Liver (tissue), 9 donors: ENCODE measurements around the gene ARMH1. TPM values are rescaled to one million over a fixed set of nuclear protein-coding genes. Genes with fewer than 3 reads are reported as not detected.

Experiments used
- DNase-seq: peaks from one replicate; pipeline ENCODE4 v3.0.0-alpha.2; 2017; ENCODE audit warnings: low spot score
- H3K27ac ChIP-seq, 2 donors: one replicate each; pipeline ENCODE4 v1.7.0; 2013; ENCODE audit warnings: inconsistent platforms in 2 of 2, low read length in 2 of 2, control low read depth in 1 of 2, low read depth in 1 of 2, mild to moderate bottlenecking in 1 of 2
- H3K27me3 ChIP-seq, 4 donors: one replicate each; pipeline versions ENCODE4 v1.6.1 to v1.7.0; 2013; ENCODE audit warnings: low read length in 3 of 4, inconsistent platforms in 1 of 4, mild to moderate bottlenecking in 1 of 4, moderate library complexity in 1 of 4; ENCODE audit not compliant: control insufficient read depth in 4 of 4, insufficient read depth in 4 of 4
- H3K36me3 ChIP-seq, 4 donors: one replicate each; pipeline versions ENCODE4 v1.6.1 to v1.7.0; 2013; ENCODE audit warnings: low read length in 3 of 4, mild to moderate bottlenecking in 3 of 4, low read depth in 1 of 4, moderate library complexity in 1 of 4; ENCODE audit not compliant: control insufficient read depth in 4 of 4, insufficient read depth in 3 of 4
- H3K4me1 ChIP-seq, 4 donors: one replicate each; pipeline versions ENCODE4 v1.6.1 to v1.7.0; 2013; ENCODE audit warnings: low read length in 3 of 4, mild to moderate bottlenecking in 3 of 4, moderate library complexity in 1 of 4; ENCODE audit not compliant: control insufficient read depth in 4 of 4, insufficient read depth in 4 of 4
- H3K4me3 ChIP-seq, 3 donors: one replicate each; pipeline versions ENCODE4 v1.6.1 to v1.7.0; 2013; ENCODE audit warnings: low read length in 3 of 3, control low read depth in 1 of 3, low read depth in 1 of 3, mild to moderate bottlenecking in 1 of 3
- H3K9ac ChIP-seq, 2 donors: one replicate each; pipeline ENCODE4 v1.7.0; 2013; ENCODE audit warnings: low read length in 2 of 2, mild to moderate bottlenecking in 2 of 2, moderate library complexity in 2 of 2, control low read depth in 1 of 2, low read depth in 1 of 2
- H3K9me3 ChIP-seq, 4 donors: one replicate each; pipeline versions ENCODE4 v1.6.1 to v1.7.0; 2013; ENCODE audit warnings: low read length in 3 of 4; ENCODE audit not compliant: control insufficient read depth in 4 of 4
- EGR1 ChIP-seq, 2 donors: IDR thresholded peaks; 2 replicates each; pipeline ENCODE4 v1.6.1; 2016 to 2018; ENCODE audit warnings: antibody characterized with exemption in 2 of 2, low read depth in 2 of 2
- FOXA1 ChIP-seq: IDR thresholded peaks from 2 replicates; pipeline ENCODE4 v1.6.1; 2016; ENCODE audit warnings: antibody characterized with exemption
- FOXA2 ChIP-seq: IDR thresholded peaks from 2 replicates; pipeline ENCODE4 v1.6.1; 2016; ENCODE audit warnings: antibody characterized with exemption
- GABPA ChIP-seq, 2 donors: IDR thresholded peaks in 1 of 2; conservative IDR thresholded peaks in 1 of 2; 2 replicates each; pipeline ENCODE4 v1.6.1; 2016; ENCODE audit warnings: antibody characterized with exemption in 2 of 2, mild to moderate bottlenecking in 1 of 2, moderate library complexity in 1 of 2
- HNF4A ChIP-seq, 2 donors: conservative IDR thresholded peaks; 2 replicates each; pipeline ENCODE4 v1.6.1; 2016; ENCODE audit warnings: antibody characterized with exemption in 2 of 2, mild to moderate bottlenecking in 2 of 2
- HNF4G ChIP-seq: IDR thresholded peaks from 2 replicates; pipeline ENCODE4 v1.6.1; 2016; ENCODE audit warnings: antibody characterized with exemption
- JUND ChIP-seq, 2 donors: IDR thresholded peaks; 2 replicates each; pipeline ENCODE4 v1.6.1; 2016; ENCODE audit warnings: antibody characterized with exemption in 2 of 2
- NR2F2 ChIP-seq: IDR thresholded peaks from 2 replicates; pipeline ENCODE4 v1.6.1; 2016; ENCODE audit warnings: antibody characterized with exemption
- RAD21 ChIP-seq, 2 donors: IDR thresholded peaks; 2 replicates each; pipeline ENCODE4 v1.6.1; 2016; ENCODE audit warnings: antibody characterized with exemption in 2 of 2, mild to moderate bottlenecking in 2 of 2
- RXRA ChIP-seq, 2 donors: IDR thresholded peaks; 2 replicates each; pipeline ENCODE4 v1.6.1; 2017 to 2018; ENCODE audit warnings: antibody characterized with exemption in 2 of 2, mild to moderate bottlenecking in 1 of 2
- SP1 ChIP-seq: IDR thresholded peaks from 2 replicates; pipeline ENCODE4 v1.6.1; 2018; ENCODE audit warnings: antibody characterized with exemption, mild to moderate bottlenecking
- TAF1 ChIP-seq: conservative IDR thresholded peaks from 2 replicates; pipeline ENCODE4 v1.6.1; 2016; ENCODE audit warnings: antibody characterized with exemption, mild to moderate bottlenecking
- YY1 ChIP-seq: IDR thresholded peaks from 2 replicates; pipeline ENCODE4 v1.6.1; 2016; ENCODE audit warnings: antibody characterized with exemption, mild to moderate bottlenecking
- WGBS: extraction: QIAGEN DNeasy Blood & Tissue Kit; methylation state at CpG from one replicate; pipeline ENCODE4 v1.1.7; 2013; 5-methylcytosine and 5-hydroxymethylcytosine counted together
- polyA plus RNA-seq, 2 donors: library from polyadenylated mRNA; stranded (reverse) in 1 of 2; unstranded in 1 of 2; fragments of 200-250 nt in 1 of 2; fragments of >200 nt in 1 of 2; fragmentation: Nextera tagmentation in 1 of 2; extraction: Ambion mirVana in 1 of 2; gene quantifications; one replicate each; pipeline versions ENCODE4 v1.2.1 to v1.2.3, GENCODE V29; 2013 to 2015
- total RNA-seq, 2 donors: library from RNA; depleted of rRNA; stranded (reverse); fragments of >200 nt; gene quantifications; one replicate each; pipeline ENCODE4 v1.2.3, GENCODE V29; 2014
- TF ChIP-seq, protein P1 (sequence below): IDR thresholded peaks from 2 replicates; pipeline ENCODE4 v1.6.1; 2016; ENCODE audit warnings: antibody characterized with exemption, mild to moderate bottlenecking
- TF ChIP-seq, protein P2 (sequence below): IDR thresholded peaks from 2 replicates; pipeline ENCODE4 v1.6.1; 2016; ENCODE audit warnings: antibody characterized with exemption
- TF ChIP-seq, protein P3 (sequence below): fragments of 150-350 bp; IDR thresholded peaks from 2 replicates; pipeline ENCODE4 v1.5.1; 2017; ENCODE audit warnings: improper control_type of control experiment, low read depth, low read length; ENCODE audit not compliant: missing input control
- TF ChIP-seq, protein P4 (sequence below): IDR thresholded peaks from 2 replicates; pipeline ENCODE4 v1.6.1; 2016; ENCODE audit warnings: antibody characterized with exemption
- TF ChIP-seq, protein P5 (sequence below): IDR thresholded peaks from 2 replicates; pipeline ENCODE4 v1.6.1; 2016; ENCODE audit warnings: antibody characterized with exemption
- donor health status: healthy.
- donor health status: healthy.
- donor health status: healthy.
- donor health status: healthy.
- donor health status: healthy.

The ARMH1 gene
- total and polyA plus RNA-seq, 4 donors, result 2.2 to 20.3 (median 5.5) TPM

DNA sequence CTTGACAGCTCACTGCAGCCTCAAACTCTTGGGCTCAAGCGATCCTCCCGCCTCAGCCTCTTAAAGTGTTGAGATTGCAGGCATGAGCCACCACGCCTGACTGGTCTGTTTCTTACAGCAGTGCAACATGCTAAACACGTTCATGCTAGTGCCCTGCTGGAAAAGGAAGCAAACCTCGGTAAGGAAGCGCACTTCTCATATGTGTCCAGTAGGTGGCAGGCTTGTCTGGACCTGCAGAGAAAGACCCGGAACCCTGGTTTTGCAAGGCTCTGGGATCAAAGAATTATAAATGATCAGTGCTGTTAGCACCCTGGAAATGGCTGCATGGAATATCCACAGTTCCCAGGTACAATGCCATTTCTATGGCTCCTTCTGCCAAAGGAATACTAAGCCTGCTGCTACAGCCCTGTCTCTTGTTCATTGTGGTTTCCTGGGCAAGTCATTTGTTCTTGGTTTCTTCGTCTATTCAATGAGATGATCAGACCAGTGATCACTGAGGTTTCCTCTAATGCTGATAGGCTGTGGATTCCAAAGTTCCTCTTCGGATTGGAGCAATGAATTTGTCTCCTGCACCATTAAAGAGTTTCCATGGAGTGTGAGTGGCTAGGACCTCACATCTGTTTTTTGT lies 40.5 kb downstream of the ARMH1 start:
- DNase-seq, result peak; percentile 64

More for the DNA sequence above, 40.5 kb downstream of the ARMH1 start:
- Histone ChIP-seq H3K9ac (peak overlapping the region in 1 of 2 donors; percentile 2), H3K27ac (no peak overlapping the region), H3K4me3 (no peak overlapping the region), H3K36me3 (no peaks in the 10 kb centered on the region), H3K27me3 (no peaks in the 10 kb centered on the region), H3K4me1 (peaks cover 0 to 7% (median 0%) of the 10 kb centered on the region in 4 donors), H3K9me3 (no peaks in the 10 kb centered on the region)
- WGBS, result 13% methylated on average over 9 of the region's 9 CpGs
- TF ChIP-seq RXRA (IDR thresholded peaks at IDR 0.05), result no peak
- TF ChIP-seq, protein P1, sequence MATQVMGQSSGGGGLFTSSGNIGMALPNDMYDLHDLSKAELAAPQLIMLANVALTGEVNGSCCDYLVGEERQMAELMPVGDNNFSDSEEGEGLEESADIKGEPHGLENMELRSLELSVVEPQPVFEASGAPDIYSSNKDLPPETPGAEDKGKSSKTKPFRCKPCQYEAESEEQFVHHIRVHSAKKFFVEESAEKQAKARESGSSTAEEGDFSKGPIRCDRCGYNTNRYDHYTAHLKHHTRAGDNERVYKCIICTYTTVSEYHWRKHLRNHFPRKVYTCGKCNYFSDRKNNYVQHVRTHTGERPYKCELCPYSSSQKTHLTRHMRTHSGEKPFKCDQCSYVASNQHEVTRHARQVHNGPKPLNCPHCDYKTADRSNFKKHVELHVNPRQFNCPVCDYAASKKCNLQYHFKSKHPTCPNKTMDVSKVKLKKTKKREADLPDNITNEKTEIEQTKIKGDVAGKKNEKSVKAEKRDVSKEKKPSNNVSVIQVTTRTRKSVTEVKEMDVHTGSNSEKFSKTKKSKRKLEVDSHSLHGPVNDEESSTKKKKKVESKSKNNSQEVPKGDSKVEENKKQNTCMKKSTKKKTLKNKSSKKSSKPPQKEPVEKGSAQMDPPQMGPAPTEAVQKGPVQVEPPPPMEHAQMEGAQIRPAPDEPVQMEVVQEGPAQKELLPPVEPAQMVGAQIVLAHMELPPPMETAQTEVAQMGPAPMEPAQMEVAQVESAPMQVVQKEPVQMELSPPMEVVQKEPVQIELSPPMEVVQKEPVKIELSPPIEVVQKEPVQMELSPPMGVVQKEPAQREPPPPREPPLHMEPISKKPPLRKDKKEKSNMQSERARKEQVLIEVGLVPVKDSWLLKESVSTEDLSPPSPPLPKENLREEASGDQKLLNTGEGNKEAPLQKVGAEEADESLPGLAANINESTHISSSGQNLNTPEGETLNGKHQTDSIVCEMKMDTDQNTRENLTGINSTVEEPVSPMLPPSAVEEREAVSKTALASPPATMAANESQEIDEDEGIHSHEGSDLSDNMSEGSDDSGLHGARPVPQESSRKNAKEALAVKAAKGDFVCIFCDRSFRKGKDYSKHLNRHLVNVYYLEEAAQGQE, result no peak
- TF ChIP-seq EGR1 (IDR thresholded peaks at IDR 0.05; ENCODE audit: low read depth in 2 of 2), result no peak
- no peak for TF ChIP-seq TAF1
- no peak for TF ChIP-seq FOXA1
- TF ChIP-seq HNF4A (conservative IDR thresholded peaks at IDR 0.05), result peak in 1 of 2 donors; percentile 18
- no peak for TF ChIP-seq HNF4G
- no peak for TF ChIP-seq NR2F2
- TF ChIP-seq, protein P2, sequence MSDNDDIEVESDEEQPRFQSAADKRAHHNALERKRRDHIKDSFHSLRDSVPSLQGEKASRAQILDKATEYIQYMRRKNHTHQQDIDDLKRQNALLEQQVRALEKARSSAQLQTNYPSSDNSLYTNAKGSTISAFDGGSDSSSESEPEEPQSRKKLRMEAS, result no peak
- TF ChIP-seq YY1, result no peak
- no peak for TF ChIP-seq FOXA2
- TF ChIP-seq GABPA (IDR thresholded peaks at IDR 0.05 in 1 of 2, conservative IDR thresholded peaks at IDR 0.05 in 1 of 2), result no peak
- no peak for TF ChIP-seq SP1
- TF ChIP-seq, protein P3, sequence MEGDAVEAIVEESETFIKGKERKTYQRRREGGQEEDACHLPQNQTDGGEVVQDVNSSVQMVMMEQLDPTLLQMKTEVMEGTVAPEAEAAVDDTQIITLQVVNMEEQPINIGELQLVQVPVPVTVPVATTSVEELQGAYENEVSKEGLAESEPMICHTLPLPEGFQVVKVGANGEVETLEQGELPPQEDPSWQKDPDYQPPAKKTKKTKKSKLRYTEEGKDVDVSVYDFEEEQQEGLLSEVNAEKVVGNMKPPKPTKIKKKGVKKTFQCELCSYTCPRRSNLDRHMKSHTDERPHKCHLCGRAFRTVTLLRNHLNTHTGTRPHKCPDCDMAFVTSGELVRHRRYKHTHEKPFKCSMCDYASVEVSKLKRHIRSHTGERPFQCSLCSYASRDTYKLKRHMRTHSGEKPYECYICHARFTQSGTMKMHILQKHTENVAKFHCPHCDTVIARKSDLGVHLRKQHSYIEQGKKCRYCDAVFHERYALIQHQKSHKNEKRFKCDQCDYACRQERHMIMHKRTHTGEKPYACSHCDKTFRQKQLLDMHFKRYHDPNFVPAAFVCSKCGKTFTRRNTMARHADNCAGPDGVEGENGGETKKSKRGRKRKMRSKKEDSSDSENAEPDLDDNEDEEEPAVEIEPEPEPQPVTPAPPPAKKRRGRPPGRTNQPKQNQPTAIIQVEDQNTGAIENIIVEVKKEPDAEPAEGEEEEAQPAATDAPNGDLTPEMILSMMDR, result peak; percentile 89
- TF ChIP-seq, protein P4, sequence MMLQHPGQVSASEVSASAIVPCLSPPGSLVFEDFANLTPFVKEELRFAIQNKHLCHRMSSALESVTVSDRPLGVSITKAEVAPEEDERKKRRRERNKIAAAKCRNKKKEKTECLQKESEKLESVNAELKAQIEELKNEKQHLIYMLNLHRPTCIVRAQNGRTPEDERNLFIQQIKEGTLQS, result no peak
- TF ChIP-seq, protein P5, sequence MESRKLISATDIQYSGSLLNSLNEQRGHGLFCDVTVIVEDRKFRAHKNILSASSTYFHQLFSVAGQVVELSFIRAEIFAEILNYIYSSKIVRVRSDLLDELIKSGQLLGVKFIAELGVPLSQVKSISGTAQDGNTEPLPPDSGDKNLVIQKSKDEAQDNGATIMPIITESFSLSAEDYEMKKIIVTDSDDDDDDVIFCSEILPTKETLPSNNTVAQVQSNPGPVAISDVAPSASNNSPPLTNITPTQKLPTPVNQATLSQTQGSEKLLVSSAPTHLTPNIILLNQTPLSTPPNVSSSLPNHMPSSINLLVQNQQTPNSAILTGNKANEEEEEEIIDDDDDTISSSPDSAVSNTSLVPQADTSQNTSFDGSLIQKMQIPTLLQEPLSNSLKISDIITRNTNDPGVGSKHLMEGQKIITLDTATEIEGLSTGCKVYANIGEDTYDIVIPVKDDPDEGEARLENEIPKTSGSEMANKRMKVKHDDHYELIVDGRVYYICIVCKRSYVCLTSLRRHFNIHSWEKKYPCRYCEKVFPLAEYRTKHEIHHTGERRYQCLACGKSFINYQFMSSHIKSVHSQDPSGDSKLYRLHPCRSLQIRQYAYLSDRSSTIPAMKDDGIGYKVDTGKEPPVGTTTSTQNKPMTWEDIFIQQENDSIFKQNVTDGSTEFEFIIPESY, result no peak
- peak; percentile 83 to 91 for TF ChIP-seq RAD21 (IDR thresholded peaks at IDR 0.05)
- TF ChIP-seq JUND (IDR thresholded peaks at IDR 0.05), result no peak
